Astrocyte of the spinal cord (primary cell): ENCODE results near the gene MAP3K15.

Source experiments
- DNase-seq: peaks from one replicate; pipeline ENCODE4 v3.0.0; 2011; ENCODE audit warnings: low read depth, low spot score
- H3K4me3 ChIP-seq: 2 replicates; pipeline ENCODE4 v1.5.1; 2011; ENCODE audit warnings: low read depth, mild to moderate bottlenecking, low read length, moderate library complexity
- in situ Hi-C: cut with HindIII; loops from 2 replicates; pipeline ENCODE4 v1.10.0; 2017; ENCODE audit warnings: low sequenced_read_pairs
- TF ChIP-seq, protein P1 (sequence below): IDR thresholded peaks from 2 replicates; pipeline ENCODE4 v1.5.1; 2012; ENCODE audit warnings: low read depth, mild to moderate bottlenecking, low read length, inconsistent platforms

Gene MAP3K15

DNA sequence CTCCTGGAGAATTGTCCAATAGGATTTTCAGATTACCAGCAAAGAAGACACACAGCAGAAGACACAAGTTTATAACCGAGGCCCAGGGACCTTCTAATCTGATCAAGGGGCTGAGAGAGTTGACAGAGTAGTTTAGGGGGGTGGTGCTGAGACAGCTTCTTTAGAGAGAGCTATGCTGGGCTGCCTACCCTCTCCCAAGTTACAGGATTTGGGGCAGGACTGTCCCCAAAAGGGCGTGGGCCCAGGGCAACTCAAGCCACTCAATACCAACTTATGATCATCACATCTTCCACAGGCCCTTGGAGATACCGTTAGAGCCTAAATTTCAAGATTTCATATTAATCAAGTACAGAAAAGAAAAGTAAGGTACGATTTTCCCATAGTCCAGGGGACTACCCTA, 128.6 kb downstream of the MAP3K15 start:
- DNase-seq, result no peak
- H3K4me3 ChIP-seq, result no peak overlapping the region
- in situ Hi-C loops, result no loop called here
- TF ChIP-seq, protein P1, sequence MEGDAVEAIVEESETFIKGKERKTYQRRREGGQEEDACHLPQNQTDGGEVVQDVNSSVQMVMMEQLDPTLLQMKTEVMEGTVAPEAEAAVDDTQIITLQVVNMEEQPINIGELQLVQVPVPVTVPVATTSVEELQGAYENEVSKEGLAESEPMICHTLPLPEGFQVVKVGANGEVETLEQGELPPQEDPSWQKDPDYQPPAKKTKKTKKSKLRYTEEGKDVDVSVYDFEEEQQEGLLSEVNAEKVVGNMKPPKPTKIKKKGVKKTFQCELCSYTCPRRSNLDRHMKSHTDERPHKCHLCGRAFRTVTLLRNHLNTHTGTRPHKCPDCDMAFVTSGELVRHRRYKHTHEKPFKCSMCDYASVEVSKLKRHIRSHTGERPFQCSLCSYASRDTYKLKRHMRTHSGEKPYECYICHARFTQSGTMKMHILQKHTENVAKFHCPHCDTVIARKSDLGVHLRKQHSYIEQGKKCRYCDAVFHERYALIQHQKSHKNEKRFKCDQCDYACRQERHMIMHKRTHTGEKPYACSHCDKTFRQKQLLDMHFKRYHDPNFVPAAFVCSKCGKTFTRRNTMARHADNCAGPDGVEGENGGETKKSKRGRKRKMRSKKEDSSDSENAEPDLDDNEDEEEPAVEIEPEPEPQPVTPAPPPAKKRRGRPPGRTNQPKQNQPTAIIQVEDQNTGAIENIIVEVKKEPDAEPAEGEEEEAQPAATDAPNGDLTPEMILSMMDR, result no peak

DNA sequence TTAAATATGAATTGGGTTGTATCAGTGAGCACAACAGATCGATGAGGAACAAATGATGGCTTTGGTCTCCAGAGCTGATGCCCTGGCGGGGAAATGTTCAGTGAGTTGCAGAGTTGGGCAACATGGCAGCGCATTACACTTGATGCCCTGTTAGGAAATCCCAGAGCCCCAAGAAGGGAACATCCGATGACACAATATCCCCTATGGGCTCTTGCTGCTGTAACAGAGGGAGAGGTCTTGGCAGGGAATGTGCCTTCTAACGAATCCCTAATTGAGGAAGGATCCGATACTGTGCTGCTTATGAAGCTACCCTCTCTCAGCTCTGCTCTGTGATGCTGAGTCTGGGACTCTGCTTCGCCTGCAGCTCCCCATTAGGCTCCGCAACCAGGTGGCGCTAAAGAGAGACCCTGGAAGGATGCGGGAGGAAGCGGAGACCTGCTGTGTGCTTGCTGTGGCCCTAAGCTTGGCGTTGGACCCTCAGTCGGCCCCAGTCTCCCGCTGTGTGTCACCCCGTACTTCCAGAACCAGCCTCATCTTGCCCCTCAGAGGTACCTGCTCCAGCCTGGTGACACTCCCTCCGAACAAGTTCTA, 132.7 kb downstream of the MAP3K15 start:
- in situ Hi-C loops, result no loop called here
- no peak overlapping the region for H3K4me3 ChIP-seq
- TF ChIP-seq, protein P1, result peak; percentile 70
- peak; percentile 11 for DNase-seq

DNA sequence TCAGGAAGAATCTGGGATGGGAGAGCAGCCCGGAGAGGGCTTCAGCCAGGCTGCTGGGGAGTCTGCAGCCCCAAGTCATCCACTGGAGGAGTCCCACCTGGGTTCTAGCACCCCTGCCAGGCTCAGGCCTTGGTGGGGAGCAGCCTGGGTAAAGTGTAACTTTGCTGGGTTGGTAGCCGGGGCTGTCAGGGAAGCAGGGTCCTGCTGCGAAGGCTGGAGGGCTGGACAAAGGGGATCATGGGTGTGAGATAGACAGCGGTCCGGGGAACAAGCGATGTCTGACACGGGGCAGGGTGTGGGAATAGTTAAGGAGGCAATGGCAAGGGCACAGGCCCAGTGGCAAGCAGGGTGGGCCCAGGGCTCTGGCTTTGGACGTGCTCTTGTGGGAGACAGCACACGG, 134.0 kb downstream of the MAP3K15 start:
- in situ Hi-C loops, result no loop called here
- DNase-seq, result no peak
- no peak overlapping the region for H3K4me3 ChIP-seq
- TF ChIP-seq, protein P1, result no peak

DNA sequence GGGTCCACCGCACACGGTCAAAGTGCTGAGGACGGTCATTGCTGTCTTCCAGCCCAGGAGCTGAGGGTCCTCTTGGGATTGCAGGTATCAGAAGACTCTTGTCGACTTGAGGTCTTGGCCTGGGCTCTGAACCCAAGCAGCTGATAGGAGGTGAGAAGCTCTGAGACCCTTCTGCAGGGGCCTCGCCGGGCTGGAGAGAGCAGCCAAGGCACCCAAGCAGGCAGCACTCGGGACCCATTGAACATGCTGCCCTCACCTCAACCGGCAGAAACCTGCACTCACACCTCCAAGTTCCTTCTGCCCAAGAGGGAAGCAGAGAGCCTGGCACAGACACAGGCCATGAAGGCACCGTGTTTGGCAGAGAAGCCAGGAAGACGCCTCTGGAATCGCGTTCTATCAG, 137.5 kb downstream of the MAP3K15 start:
- DNase-seq, result no peak

DNA sequence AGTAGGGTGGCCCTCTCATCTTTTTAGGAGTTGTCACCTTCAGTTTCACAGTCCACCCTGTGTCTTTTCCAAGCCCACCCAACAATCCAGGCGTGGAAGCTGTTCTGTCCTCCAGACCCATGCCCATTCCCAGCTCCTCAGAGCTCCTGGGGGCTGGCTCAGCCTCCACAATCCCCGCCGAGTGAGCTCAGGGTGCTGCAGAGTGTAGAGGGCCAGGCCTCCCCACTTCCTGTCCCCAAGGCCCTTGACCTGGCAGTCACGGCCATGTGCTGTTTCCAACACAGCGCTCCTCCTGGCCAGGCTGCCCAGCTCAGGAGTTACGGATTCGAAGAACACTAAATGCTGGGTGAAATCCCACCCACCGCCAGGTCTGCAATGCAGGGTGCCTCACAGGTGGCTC, 139.8 kb downstream of the MAP3K15 start:
- H3K4me3 ChIP-seq, result no peak overlapping the region
- TF ChIP-seq, protein P1, result no peak
- DNase-seq, result no peak
- in situ Hi-C loops, result no loop called here

More for the DNA sequence above, 137.5 kb downstream of the MAP3K15 start:
- TF ChIP-seq, protein P1, result no peak
- in situ Hi-C loops, result no loop called here
- no peak overlapping the region for H3K4me3 ChIP-seq

DNA sequence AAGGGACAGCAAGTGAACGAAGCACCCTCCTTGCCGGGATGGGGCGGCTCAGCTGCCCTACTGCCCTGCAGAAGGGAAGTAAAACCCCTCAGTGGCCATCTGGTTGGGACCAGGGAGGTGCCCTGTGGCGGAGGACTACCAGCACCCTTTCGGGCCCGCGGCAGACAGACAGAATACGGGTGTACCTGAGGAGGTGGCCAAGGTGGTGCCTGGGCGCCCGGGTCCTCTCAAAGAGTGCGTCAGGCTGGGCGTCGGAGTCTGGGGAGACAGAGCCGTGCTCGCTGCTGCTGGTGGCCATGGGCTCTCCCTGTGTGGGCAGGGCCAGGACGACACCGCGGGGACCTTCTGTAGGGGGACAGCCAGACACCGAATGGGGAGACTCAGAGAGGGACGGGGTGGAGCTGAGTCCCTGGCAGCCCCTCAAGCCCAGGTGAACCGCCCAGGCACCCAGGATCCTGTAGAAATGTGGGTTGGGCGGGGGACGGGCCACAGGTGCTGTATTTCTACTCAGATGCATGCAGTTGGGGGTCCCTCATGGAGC, 141.9 kb downstream of the MAP3K15 start:
- DNase-seq, result no peak
- TF ChIP-seq, protein P1, result no peak
- in situ Hi-C loops, result no loop called here
- H3K4me3 ChIP-seq, result no peak overlapping the region
